Measurements from ENCODE around the gene S100A10.

DNA sequence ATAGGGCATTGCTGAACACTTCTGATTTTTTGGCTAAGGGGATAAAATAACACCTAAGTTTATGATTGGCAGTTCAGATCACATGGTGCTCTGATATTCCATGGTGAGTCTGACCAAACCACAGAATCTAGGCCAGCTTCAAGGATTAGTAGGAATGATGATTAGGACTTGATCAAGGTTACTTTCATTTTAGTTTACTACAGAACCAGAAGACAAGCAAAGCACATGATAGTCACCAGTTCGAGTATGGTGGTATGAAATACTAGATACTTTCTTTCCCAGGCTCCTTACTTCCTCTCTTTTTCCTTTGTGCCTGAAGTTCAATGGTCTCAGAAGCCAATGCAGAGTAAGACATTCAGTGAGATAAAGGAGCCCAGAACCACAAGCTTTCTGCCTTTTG lies 26.6 kb downstream of the S100A10 start:
- TF ChIP-seq, protein P1, sequence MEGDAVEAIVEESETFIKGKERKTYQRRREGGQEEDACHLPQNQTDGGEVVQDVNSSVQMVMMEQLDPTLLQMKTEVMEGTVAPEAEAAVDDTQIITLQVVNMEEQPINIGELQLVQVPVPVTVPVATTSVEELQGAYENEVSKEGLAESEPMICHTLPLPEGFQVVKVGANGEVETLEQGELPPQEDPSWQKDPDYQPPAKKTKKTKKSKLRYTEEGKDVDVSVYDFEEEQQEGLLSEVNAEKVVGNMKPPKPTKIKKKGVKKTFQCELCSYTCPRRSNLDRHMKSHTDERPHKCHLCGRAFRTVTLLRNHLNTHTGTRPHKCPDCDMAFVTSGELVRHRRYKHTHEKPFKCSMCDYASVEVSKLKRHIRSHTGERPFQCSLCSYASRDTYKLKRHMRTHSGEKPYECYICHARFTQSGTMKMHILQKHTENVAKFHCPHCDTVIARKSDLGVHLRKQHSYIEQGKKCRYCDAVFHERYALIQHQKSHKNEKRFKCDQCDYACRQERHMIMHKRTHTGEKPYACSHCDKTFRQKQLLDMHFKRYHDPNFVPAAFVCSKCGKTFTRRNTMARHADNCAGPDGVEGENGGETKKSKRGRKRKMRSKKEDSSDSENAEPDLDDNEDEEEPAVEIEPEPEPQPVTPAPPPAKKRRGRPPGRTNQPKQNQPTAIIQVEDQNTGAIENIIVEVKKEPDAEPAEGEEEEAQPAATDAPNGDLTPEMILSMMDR (IDR thresholded peaks at IDR 0.05) = no peak
- TF ChIP-seq POLR2A (IDR thresholded peaks at IDR 0.05) = no peak

Measured in heart left ventricle (tissue), 13 donors.